Activated CD4-positive, alpha-beta T cell treated with anti-CD3 and anti-CD28 coated beads, Interleukin-2, amount 50 U/mL, for 24 hours (primary cell): ENCODE data around the gene GTF2A1L.
"Not testable (repeated sequence)": the region's sequence is repeated elsewhere in the genome, so short reads cannot be mapped to it uniquely, and the experiment has no call there.

ENCODE experiments used
- DNase-seq, 2 donors: peaks; one replicate each; pipeline ENCODE4 v3.0.0-alpha.2; 2020; ENCODE audit warnings: low read depth in 1 of 2, low spot score in 1 of 2

Gene GTF2A1L

DNA sequence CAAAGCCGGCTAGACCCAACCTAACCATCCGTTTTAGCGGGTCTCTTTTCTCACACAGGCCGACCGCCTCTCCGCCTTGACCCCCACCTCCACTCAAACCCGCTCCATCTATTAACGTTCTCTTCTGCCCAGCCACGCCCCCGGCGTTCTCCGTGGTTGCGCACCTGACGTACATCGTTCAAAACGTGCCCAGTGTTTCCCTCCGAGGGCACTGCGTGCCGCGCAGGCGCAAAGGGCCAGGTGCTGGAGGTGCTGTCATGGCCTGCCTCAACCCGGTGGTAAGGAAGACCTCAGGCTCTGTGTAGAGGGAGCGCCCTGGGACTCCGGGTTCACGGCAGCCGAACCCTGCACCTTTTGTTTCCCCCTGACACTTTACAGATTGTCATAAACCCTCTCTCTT is at the start of gene GTF2A1L:
GTF2A1L (plus strand) TSS at position 239 of the 400 bp plus-strand sequence; CDS start at position 258, 19 bp downstream.
- no peak for DNase-seq

GRCh38 chr2:48568547-48568946 is 49.1 kb upstream of the GTF2A1L start:
- no peak for DNase-seq

DNA sequence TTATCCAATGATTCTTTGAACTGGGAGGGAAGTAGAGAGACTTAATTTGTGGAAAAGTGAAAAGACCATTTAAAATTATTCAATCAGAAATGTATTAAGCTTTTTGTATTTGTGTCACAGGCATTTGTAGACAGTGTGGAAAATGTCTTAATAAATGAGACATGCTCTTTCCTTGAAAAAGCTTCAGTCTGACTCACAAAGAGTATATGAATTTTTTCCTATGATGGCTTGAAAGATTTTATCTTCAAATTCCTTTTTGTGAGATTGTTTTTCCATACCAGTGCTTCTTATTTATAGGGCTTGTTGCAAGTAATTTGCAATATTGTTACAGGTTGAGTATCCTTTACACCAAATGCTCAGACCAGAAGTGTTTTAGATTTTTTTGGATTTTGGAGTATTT is 48.2 kb upstream of the GTF2A1L start:
- DNase-seq, result no peak

DNA sequence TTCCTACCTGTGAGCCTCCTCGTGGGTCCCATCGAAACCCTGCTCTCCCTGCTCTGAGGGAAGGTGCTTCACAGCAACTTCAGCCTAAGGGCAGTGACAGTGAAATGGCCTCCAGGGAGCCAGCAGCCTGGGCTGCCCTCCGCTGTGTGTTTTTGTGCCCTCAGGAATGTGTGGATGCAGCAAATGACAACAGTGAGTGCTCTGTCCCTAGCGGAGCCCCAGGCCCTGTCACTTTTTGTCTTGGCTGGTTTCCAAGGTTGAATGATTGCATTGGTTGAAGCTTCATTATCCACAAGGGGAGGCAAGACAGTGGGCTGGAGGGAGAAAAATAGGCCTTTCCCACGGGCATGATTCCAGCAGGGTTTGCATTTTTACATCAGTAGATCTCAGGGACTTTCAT is 44.8 kb upstream of the GTF2A1L start:
- DNase-seq, result no peak

GRCh38 chr2:48574353-48575287 is 43.0 kb upstream of the GTF2A1L start:
- no peak for DNase-seq

DNA sequence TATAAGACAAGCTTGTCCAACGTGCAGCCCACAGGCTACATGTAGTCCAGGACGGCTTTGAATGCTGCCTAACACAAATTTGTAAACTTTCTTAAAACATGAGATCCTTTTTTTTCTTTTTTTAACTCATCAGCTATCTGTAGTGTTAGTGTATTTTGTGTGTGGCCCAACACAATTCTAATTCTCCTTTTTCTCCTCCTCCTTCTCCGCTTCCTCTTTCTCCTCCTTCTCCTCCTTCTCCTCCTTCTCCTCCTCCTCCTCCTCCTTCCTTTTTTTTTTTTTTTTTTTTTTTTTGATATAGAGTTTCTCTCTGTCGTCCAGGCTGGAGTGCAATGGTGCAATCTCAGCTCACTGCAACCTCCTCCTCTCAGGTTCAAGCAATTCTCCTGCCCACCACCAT is 39.3 kb upstream of the GTF2A1L start:
- no peak for DNase-seq

DNA sequence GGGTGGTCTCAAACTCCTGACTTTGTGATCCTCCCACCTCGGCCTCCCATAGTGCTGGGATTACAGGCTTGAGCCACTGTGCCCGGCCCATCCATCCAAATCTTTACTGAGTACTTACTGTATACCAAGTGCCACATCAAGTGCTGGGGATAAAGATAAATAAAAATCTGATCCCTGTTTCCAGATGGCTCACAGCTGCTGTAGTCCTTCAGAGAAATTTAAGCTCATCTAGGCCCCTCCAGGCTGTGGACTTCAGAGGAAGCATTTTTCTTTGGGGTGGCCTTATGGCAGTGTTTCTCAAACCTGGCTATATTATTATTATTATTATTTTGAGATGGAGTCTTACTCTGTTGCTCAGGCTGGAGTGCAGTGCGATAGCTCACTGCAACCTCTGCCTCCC is 33.7 kb upstream of the GTF2A1L start:
- no peak for DNase-seq

DNA sequence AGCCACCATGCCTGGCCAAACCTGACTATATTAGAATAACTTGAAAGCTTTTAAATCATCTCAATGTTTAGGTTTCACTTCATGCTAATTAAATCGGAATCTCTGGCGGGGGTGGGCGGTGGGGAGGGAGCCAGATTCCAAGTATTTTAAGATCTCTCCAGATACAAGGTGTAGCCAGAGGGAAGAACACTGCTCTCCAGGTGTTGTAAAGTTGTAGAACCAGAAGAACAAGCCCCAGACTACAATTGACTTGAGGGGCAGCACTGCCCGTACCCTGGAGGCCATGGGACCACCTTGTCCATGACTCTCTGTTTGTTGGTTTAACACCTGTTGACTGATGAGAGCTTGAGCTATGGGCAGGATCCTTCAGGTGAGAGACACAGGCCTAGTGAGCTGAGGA is 33.1 kb upstream of the GTF2A1L start:
- DNase-seq, result no peak

- DNase-seq, result no peak
Observed at GRCh38 chr2:48586433-48586832, 31.2 kb upstream of the GTF2A1L start.

- DNase-seq, result no peak
Observed at GRCh38 chr2:48587560-48587959, 30.1 kb upstream of the GTF2A1L start.

DNA sequence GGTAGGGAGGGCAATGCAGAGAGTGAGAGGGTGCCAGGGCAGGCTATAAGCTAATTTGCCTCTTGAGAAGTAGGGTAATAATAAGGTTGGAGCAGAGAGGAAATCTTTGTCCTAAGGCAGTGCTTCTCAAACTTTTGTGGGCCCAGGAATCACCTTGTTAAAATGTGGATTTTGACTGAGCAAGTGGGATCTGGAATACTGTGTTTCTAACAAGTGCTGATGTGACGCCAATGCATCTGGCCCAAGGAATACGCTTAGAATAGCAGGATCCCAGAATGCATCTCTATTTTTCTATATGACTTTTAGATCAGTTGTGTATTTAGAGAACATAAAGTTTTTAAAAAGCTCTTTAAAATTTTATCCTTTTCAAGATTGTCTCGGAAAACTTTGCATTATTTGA is 29.7 kb upstream of the GTF2A1L start:
- DNase-seq, result no peak

GRCh38 chr2:48588745-48589144 is 28.9 kb upstream of the GTF2A1L start:
- no peak for DNase-seq

DNA sequence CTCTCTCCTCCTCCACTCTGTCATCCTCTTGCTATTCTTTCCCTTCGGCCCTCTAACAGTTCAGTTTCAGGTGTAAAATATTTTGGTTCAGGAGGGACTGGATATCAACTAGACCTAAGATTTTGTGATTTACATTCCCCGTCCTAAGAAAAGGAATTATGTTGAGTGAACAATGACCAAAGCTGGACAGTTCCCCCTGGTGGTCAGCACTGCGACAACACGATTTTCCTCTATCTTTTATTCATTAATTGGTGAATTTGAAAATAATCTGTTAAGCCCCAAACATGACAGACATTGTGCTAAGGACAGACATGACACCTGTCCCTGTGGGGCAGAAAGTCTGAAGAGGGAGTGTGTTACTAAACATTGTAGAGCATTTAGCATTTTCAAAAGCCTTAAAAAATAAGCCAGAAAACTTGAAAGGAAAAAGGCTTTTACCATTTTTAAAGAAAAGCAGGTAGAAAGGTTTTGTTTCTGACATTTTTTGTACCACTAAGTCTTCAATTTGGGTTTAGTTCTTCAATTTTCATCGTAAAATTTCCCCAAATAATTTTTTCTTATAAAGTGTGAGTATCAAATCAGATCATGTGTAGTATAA is 28.4 kb upstream of the GTF2A1L start:
- DNase-seq, result no peak

DNA sequence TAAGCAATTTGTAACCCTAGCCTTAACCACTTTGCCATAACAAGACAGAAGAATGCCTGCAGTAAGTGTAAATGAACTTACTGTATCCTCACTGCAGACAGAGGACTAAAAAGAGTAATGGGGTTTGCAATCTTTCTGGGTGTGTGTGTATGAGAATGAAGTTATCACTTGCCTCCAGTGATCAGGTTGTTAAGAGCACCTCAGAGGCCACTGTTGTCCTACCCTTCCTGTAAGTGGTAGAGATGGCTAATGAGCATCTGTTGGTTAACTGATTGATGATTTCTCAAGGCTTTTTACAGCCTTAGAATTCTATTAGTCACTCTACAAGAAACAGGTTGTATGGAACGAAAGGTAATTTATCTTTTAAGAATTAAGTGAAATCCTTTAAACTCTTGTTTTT is 27.6 kb upstream of the GTF2A1L start:
- DNase-seq, result no peak

DNA sequence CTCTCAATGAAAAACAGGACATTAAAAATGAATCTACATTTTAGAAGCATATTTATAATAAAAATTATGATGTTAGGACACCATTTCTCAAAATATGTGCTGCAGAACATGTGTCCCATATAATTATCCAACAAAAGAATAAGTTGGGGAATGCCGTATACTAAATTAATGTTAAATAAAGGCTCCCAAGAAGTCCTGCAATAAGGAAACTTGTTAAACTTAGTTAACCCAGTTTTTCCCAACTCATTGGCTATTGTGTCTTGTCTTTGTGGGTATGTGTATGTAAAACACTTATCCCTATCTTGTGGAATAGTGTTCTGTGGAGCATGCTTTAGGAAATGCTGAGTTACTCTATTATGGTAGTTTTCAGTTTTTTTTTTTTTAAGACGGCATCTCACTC is 25.6 kb upstream of the GTF2A1L start:
- DNase-seq, result no peak

- not testable (repeated sequence) for DNase-seq
Observed at GRCh38 chr2:48596751-48597150, 20.9 kb upstream of the GTF2A1L start.

DNA sequence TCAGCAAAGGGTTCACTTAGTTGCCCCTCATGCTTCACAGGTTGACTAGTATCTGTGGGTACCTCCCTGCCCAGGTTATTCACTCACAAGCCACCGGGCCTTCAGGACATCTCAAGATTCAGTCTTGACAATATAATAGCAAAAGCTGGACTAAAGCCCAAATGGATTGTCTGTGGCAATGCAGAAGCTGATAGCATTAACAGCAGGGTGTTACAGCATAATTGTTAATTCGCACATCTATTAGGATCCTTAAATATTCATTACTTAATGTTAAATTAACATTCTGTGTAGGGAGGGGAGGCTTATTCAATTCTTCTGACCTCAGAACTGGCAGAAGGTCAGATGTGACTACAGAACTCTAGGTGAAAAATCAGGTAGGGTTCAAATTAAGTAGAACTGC is 20.2 kb upstream of the GTF2A1L start:
- DNase-seq, result no peak

DNA sequence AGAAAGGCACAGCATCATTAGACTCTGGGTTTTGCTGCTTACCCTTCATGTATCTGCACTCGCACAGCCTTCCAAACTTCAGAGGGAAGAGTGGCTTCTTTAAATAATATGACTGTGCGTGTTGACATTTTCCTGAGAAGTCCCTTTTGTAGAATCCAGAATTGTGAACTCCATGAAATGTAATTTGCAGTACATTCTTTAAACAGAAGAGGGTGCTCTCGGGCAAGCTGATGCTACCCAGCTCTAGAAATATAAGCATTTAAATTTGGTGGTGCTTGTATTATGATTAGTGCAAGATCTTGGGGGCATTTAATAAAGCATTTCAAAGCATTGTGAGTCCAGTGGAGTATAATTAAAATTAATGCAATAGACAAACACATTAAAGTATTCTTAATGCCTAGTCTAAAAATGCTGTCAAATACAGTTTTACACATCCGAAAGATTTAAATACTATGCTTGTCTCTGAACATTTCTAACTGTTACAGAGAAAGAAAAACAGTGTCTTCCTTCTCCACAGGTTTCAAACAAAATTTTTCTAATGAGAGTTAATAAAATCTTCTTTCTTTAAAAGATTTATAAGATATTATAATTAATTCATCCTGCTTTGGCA is 17.3 kb upstream of the GTF2A1L start:
- DNase-seq, result no peak

- no peak for DNase-seq
Observed at GRCh38 chr2:48600917-48601316, 16.7 kb upstream of the GTF2A1L start.

GRCh38 chr2:48601349-48601748 is 16.3 kb upstream of the GTF2A1L start:
- no peak for DNase-seq

- DNase-seq, result no peak
Observed at GRCh38 chr2:48605482-48606175, 12.0 kb upstream of the GTF2A1L start.
